ENCODE measurements around the gene TEAD1. TPM values are rescaled to one million over a fixed set of nuclear protein-coding genes. Genes with fewer than 3 reads are reported as not detected.

The TEAD1 gene
- total and polyA plus RNA-seq, 10 of the 15 experiments (the other 5 are each of a cell fraction or from before 2014, with no cell fraction given) = 0.01 to 0.59 (median 0.04) TPM; not detected in 6

DNA sequence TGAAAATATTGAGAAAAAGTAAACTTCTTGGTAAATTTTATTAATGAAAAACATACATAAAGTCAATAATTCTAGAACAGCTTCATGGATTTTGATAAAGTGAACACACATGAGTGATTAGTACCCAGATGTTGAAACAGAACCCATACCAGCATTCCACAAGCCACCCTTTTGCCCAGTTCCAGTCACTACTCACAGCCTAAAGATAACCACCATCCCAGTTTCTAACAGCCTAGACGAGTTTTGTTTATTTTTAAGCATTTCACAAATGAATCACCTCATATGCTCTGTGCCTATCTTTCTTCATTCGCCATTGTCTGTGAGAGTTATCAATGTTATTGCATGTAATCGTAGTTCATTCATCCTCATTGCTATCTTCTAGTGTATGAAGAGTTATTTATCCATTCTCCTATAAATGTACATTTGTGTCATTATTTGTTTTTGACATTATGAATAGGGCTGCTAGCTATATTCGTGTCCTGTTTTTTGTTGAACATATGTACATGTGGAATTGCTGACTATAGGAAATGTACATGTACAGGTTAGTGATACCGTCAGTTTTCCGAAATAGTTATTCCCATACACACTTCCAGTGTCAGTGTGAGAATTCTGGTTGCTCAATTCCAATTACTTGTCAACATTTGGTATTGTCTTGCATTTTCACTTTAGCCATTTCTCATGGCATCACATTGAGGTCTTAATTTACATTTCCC lies 44.5 kb upstream of the TEAD1 start:
- in situ Hi-C loops (cut with MboI) (no loop called here), intact Hi-C loops (cut with micrococcal nuclease; ENCODE audit: unreplicated experiment) (no loop called here)
- Histone ChIP-seq H3K4me2 (ENCODE audit: control insufficient read depth, insufficient read depth) (no peak overlapping the region), H3K4me1 (ENCODE audit: control insufficient read depth, insufficient read depth, low read length) (no peaks in the 10 kb centered on the region), H3K4me3 (no peak overlapping the region), H3K9ac (ENCODE audit: control insufficient read depth, insufficient read depth, low read length) (no peak overlapping the region), H3K27ac (ENCODE audit: control insufficient read depth, insufficient read depth) (no peak overlapping the region), H3K27me3 (replicated peaks in 1 of 2; ENCODE audit: control insufficient read depth in 2 of 2, insufficient read depth in 2 of 2, low read length in 1 of 2) (no peaks in the 10 kb centered on the region; a peak in 1 of 4 replicates), H3K9me3 (replicated peaks; ENCODE audit: control insufficient read depth, insufficient read depth, low read length) (no peaks in the 10 kb centered on the region), H3K79me2 (ENCODE audit: control insufficient read depth, insufficient read depth, low read length) (no peaks in the 10 kb centered on the region), H4K20me1 (ENCODE audit: control insufficient read depth, insufficient read depth) (no peaks in the 10 kb centered on the region), H3K36me3 (ENCODE audit: control insufficient read depth in 2 of 2, insufficient read depth in 2 of 2, low read length in 1 of 2) (no peaks in the 10 kb centered on the region), H2AFZ (ENCODE audit: control insufficient read depth, low read depth, low read length) (no peak overlapping the region)
- 11% methylated on average over 6 of the region's 6 CpGs for WGBS (ENCODE audit: insufficient coverage, insufficient replicate concordance, low lambda C conversion rate, missing lambda C conversion rate)
- ChIA-PET POLR2A (no interaction called here), RAD21 (ENCODE audit: unreplicated experiment) (no interaction called here), SMC1A (ENCODE audit: uncharacterized antibody, unreplicated experiment) (no interaction called here), CTCF (no interaction called here)
- no peak for TF ChIP-seq CHD4 (IDR thresholded peaks at IDR 0.05)
- TF ChIP-seq CEBPB (IDR thresholded peaks at IDR 0.05; ENCODE audit: borderline replicate concordance in 1 of 2, low read depth in 2 of 2, low read length in 2 of 2) = no peak
- TF ChIP-seq, protein P1, sequence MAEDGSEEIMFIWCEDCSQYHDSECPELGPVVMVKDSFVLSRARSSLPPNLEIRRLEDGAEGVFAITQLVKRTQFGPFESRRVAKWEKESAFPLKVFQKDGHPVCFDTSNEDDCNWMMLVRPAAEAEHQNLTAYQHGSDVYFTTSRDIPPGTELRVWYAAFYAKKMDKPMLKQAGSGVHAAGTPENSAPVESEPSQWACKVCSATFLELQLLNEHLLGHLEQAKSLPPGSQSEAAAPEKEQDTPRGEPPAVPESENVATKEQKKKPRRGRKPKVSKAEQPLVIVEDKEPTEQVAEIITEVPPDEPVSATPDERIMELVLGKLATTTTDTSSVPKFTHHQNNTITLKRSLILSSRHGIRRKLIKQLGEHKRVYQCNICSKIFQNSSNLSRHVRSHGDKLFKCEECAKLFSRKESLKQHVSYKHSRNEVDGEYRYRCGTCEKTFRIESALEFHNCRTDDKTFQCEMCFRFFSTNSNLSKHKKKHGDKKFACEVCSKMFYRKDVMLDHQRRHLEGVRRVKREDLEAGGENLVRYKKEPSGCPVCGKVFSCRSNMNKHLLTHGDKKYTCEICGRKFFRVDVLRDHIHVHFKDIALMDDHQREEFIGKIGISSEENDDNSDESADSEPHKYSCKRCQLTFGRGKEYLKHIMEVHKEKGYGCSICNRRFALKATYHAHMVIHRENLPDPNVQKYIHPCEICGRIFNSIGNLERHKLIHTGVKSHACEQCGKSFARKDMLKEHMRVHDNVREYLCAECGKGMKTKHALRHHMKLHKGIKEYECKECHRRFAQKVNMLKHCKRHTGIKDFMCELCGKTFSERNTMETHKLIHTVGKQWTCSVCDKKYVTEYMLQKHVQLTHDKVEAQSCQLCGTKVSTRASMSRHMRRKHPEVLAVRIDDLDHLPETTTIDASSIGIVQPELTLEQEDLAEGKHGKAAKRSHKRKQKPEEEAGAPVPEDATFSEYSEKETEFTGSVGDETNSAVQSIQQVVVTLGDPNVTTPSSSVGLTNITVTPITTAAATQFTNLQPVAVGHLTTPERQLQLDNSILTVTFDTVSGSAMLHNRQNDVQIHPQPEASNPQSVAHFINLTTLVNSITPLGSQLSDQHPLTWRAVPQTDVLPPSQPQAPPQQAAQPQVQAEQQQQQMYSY (CRISPR knock-in tag; IDR thresholded peaks at IDR 0.05) = no peak
- no peak for TF ChIP-seq SP1 (IDR thresholded peaks at IDR 0.05; ENCODE audit: low read depth, low read length)
- TF ChIP-seq MXI1 (IDR thresholded peaks at IDR 0.05; ENCODE audit: low read depth, low read length) = no peak
- TF ChIP-seq, protein P2, sequence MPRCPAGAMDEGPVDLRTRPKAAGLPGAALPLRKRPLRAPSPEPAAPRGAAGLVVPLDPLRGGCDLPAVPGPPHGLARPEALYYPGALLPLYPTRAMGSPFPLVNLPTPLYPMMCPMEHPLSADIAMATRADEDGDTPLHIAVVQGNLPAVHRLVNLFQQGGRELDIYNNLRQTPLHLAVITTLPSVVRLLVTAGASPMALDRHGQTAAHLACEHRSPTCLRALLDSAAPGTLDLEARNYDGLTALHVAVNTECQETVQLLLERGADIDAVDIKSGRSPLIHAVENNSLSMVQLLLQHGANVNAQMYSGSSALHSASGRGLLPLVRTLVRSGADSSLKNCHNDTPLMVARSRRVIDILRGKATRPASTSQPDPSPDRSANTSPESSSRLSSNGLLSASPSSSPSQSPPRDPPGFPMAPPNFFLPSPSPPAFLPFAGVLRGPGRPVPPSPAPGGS (IDR thresholded peaks at IDR 0.05; ENCODE audit: borderline replicate concordance, insufficient read depth, low read depth, low read length, poor library complexity, severe bottlenecking) = no peak
- no peak for TF ChIP-seq RB1 (IDR thresholded peaks at IDR 0.05; ENCODE audit: borderline replicate concordance)
- TF ChIP-seq JUND (IDR thresholded peaks at IDR 0.05; ENCODE audit: low read depth, low read length) = no peak
- no peak for TF ChIP-seq POU2F2 (IDR thresholded peaks at IDR 0.05; ENCODE audit: borderline replicate concordance, low read depth, low read length)
- no peak for TF ChIP-seq YBX1 (IDR thresholded peaks at IDR 0.05)
- TF ChIP-seq ZNF622 (IDR thresholded peaks at IDR 0.05) = no peak
- no peak for DNase-seq (ENCODE audit: low read depth, low spot score)
- no peak for ATAC-seq
- no peak for FAIRE-seq
- BruUV-seq (replicated peaks) = no TSS peak
